ENCODE measurements around the gene TMEM271.

Gene TMEM271

GRCh38 chr4:622071-622995 is 46.2 kb upstream of the TMEM271 start:
- no peak for TF ChIP-seq CTCF (IDR thresholded peaks at IDR 0.05; ENCODE audit: low read depth, low read length, missing control alignments)
- H3K4me3 ChIP-seq (ENCODE audit: low read depth, low read length) = no peak overlapping the region
- in situ Hi-C loops (cut with HindIII; ENCODE audit: low sequenced_read_pairs) = no loop called here
- DNase-seq (ENCODE audit: low read depth) = no peak

GRCh38 chr4:621296-622070 is 45.4 kb upstream of the TMEM271 start:
- no peak overlapping the region for H3K4me3 ChIP-seq (ENCODE audit: low read depth, low read length)
- DNase-seq (ENCODE audit: low read depth) = no peak
- in situ Hi-C loops (cut with HindIII; ENCODE audit: low sequenced_read_pairs) = no loop called here
- TF ChIP-seq CTCF (IDR thresholded peaks at IDR 0.05; ENCODE audit: low read depth, low read length, missing control alignments) = no peak

- in situ Hi-C loops (cut with HindIII; ENCODE audit: low sequenced_read_pairs) = no loop called here
- DNase-seq (ENCODE audit: low read depth) = no peak
- TF ChIP-seq CTCF (IDR thresholded peaks at IDR 0.05; ENCODE audit: low read depth, low read length, missing control alignments) = no peak
- no peak overlapping the region for H3K4me3 ChIP-seq (ENCODE audit: low read depth, low read length)
These were observed 44.8 kb upstream of the TMEM271 start for GRCh38 chr4:620851-621261.

- in situ Hi-C loops (cut with HindIII; ENCODE audit: low sequenced_read_pairs) = no loop called here
These were observed 44.1 kb upstream of the TMEM271 start for GRCh38 chr4:620201-620600.

GRCh38 chr4:617644-618641 is 41.8 kb upstream of the TMEM271 start:
- DNase-seq (ENCODE audit: low read depth) = no peak
- in situ Hi-C loops (cut with HindIII; ENCODE audit: low sequenced_read_pairs) = no loop called here
- TF ChIP-seq CTCF (IDR thresholded peaks at IDR 0.05; ENCODE audit: low read depth, low read length, missing control alignments) = no peak
- H3K4me3 ChIP-seq (ENCODE audit: low read depth, low read length) = no peak overlapping the region

More at GRCh38 chr4:620201-620600, 44.1 kb upstream of the TMEM271 start:
- no peak for TF ChIP-seq CTCF (IDR thresholded peaks at IDR 0.05; ENCODE audit: low read depth, low read length, missing control alignments)
- H3K4me3 ChIP-seq (ENCODE audit: low read depth, low read length) = no peak overlapping the region
- no peak for DNase-seq (ENCODE audit: low read depth)

All from astrocyte of the cerebellum (primary cell).